Measurements from ENCODE around the gene PAK1. TPM values are rescaled to one million over a fixed set of nuclear protein-coding genes. Genes with fewer than 3 reads are reported as not detected.

PAK1 gene
- total and polyA plus RNA-seq, 2 of the 8 experiments (the other 6 are each of a cell fraction or from before 2014, with no cell fraction given): 87.7 to 151 TPM

DNA sequence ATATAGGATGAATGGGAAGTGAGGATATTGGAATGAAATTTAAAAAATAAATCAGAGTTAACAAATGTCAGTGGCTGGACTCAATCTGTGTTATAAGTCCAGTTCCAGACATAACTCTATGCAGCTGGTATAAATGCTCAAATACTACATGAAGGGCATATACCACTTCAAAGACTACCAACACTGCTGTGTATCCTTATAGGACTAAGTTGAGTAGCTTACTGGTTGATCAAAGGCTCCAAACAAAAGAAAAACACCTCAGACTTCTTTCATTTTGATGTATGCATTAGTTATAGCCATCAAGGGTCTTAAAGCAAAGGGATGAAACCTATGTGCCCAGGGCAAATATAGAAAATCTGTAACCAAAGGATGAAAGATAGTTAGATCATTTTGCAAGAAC lies 86.2 kb downstream of the PAK1 start (continued):
- TF ChIP-seq PHF8 (conservative IDR thresholded peaks at IDR 0.05; ENCODE audit: low read depth, low read length) (no peak), BACH1 (IDR thresholded peaks at IDR 0.05; ENCODE audit: low read length) (no peak)
